Left ventricle myocardium inferior (tissue), 1 donor: ENCODE results near the gene TMPRSS4. TPM values are rescaled to one million over a fixed set of nuclear protein-coding genes. Genes with fewer than 3 reads are reported as not detected.

Experiments used
- DNase-seq: peaks from one replicate; pipeline ENCODE4 v3.0.0-alpha.2; 2020
- H3K27ac ChIP-seq: fragments of 200-600 bp; replicated peaks from 2 replicates; pipeline ENCODE4 v1.8.0; 2021
- H3K27me3 ChIP-seq: fragments of 200-600 bp; 2 replicates; pipeline ENCODE4 v1.8.0; 2021; ENCODE audit warnings: low read depth
- H3K36me3 ChIP-seq: fragments of 200-600 bp; 2 replicates; pipeline ENCODE4 v1.8.0; 2021
- H3K4me1 ChIP-seq: fragments of 200-600 bp; 2 replicates; pipeline ENCODE4 v1.8.0; 2021
- H3K4me3 ChIP-seq: fragments of 200-600 bp; 2 replicates; pipeline ENCODE4 v1.8.0; 2021; ENCODE audit warnings: mild to moderate bottlenecking, moderate library complexity
- H3K9me3 ChIP-seq: fragments of 200-600 bp; replicated peaks from 2 replicates; pipeline ENCODE4 v1.8.0; 2021
- intact Hi-C: fragments of 100-400 bp; cut with micrococcal nuclease; formaldehyde crosslinking; loops from one replicate; pipeline ENCODE4 v1.11.0; 2022
- total RNA-seq: library from RNA; stranded (reverse); fragmentation: NEBNext Ultra II Directional; extraction: Animal tissue kit (Norgen Biotek cat#: 25700); gene quantifications from one replicate; pipeline ENCODE4 v1.2.1, GENCODE V29; 2021
- TF ChIP-seq, protein P1 (sequence below): fragments of 200-600 bp; IDR thresholded peaks from 2 replicates; pipeline ENCODE4 v1.8.0; 2021; ENCODE audit warnings: antibody characterized with exemption, mild to moderate bottlenecking, borderline replicate concordance
- donor health status: DM: no; HTN: yes; CAD: no; lungs with severe emphysema.

Gene TMPRSS4
- total RNA-seq, 1 donor from 2014 or later: 0.30 TPM

- Histone ChIP-seq H3K4me1 (no peaks in the 10 kb centered on the region), H3K27ac (no peak overlapping the region), H3K36me3 (no peaks in the 10 kb centered on the region), H3K27me3 (peaks cover 2% of the 10 kb centered on the region), H3K9me3 (no peaks in the 10 kb centered on the region), H3K4me3 (no peak overlapping the region)
- no peak for DNase-seq
- intact Hi-C loops: loop anchor here (5.0 to 10.0 kb wide), 2 partner anchors 105 to 248 kb away; no protein-coding TSS in a partner anchor
- TF ChIP-seq, protein P1, sequence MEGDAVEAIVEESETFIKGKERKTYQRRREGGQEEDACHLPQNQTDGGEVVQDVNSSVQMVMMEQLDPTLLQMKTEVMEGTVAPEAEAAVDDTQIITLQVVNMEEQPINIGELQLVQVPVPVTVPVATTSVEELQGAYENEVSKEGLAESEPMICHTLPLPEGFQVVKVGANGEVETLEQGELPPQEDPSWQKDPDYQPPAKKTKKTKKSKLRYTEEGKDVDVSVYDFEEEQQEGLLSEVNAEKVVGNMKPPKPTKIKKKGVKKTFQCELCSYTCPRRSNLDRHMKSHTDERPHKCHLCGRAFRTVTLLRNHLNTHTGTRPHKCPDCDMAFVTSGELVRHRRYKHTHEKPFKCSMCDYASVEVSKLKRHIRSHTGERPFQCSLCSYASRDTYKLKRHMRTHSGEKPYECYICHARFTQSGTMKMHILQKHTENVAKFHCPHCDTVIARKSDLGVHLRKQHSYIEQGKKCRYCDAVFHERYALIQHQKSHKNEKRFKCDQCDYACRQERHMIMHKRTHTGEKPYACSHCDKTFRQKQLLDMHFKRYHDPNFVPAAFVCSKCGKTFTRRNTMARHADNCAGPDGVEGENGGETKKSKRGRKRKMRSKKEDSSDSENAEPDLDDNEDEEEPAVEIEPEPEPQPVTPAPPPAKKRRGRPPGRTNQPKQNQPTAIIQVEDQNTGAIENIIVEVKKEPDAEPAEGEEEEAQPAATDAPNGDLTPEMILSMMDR: no peak
Observed at GRCh38 chr11:118052581-118053206, 24.2 kb upstream of the TMPRSS4 start.

DNA sequence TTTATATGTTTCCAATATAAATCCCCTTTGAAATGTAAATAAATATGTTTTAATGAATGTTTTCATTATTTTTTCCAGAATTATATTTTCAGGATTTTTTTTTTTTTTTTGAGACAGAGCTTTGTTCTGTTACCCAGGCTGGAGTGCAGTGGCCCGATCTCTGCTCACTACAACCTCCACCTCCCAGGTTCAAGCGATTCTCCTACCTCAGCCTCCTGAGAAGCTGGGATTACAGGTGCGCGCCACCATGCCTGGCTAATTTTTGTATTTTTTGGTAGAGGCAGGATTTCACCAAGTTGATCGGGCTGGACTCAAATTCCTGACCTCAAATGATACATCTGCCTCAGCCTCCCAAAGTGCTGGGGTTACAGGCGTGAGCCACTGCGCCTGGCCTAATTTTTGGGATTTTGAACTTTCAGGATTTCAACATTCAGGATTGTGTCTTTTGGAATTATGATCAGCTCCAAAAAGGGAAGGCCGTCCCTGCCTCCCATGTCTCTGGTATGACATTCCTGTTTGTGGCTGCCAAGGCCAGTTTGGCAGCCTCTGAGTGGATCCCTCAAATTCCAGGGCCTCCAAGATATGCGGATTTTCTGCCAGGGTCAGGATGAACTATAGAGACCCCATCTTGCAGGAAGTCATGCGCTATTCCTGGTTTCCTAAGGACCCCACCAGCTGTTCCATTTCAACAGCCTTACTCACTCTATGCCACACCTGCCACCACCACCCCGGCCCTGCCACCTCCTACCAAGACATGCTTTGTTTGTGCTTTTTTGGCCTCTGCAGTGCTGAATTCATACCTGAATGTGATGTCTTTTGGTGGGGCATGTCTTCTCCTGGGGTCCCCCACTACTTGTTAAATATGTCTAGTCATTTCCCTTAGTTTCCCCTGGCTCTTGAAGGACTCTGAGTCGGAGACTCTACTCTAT is 21.9 kb upstream of the TMPRSS4 start:
- no peak overlapping the region for H3K27ac ChIP-seq
- no peaks in the 10 kb centered on the region for H3K9me3 ChIP-seq
- no peaks in the 10 kb centered on the region for H3K27me3 ChIP-seq
- H3K4me1 ChIP-seq: no peaks in the 10 kb centered on the region
- TF ChIP-seq, protein P1: no peak
- no peak for DNase-seq
- no peak overlapping the region for H3K4me3 ChIP-seq
- intact Hi-C loops: loop anchor here (5.0 to 10.0 kb wide), 2 partner anchors 108 to 250 kb away; no protein-coding TSS in a partner anchor
- H3K36me3 ChIP-seq: no peaks in the 10 kb centered on the region

DNA sequence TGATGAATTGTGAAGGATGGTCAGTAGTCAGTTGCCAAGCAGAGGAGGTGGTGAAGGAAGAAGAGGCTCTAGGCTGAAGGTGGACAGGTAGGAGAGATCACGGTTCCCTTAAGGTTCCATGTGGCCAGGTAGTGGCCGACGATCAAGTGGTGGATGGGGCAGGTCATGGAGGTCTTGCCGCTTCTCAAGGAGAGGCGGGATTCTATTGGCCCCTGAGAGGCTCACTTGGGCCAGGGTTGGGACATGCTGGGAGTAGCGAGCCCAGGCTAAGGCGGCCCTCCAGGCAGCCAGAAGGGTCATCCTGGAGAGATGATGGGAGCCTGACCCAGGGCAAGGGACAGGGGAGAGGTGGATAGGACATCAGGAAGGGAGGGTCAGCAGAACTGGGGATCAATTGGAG is 20.9 kb upstream of the TMPRSS4 start:
- Histone ChIP-seq H3K27ac (no peak overlapping the region), H3K36me3 (no peaks in the 10 kb centered on the region), H3K4me1 (peaks cover 6% of the 10 kb centered on the region), H3K9me3 (no peaks in the 10 kb centered on the region), H3K4me3 (no peak overlapping the region), H3K27me3 (no peaks in the 10 kb centered on the region)
- TF ChIP-seq, protein P1: no peak
- intact Hi-C loops: loop anchor here (10.0 kb wide), 1 partner anchor 251 kb away; no protein-coding TSS in a partner anchor
- DNase-seq: no peak

DNA sequence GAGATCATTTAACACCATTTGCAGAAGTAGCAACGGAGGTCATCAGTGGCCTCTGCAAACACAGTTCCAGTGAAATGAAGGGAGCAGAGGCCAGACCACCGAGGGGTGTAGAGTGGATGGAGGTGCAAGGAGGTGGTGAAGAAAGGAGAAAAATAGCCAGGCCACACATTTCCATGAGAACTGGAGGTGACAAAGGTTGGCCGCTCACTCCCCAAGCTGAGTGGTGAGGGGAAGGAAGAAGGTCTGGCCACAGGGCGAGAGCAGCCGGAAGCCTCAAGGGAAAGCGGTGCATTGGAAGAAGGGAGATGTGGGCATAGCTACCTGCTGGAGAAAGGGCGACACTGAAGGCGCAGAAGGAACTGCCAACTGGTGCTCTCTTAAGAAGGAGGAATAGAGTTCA is 20.1 kb upstream of the TMPRSS4 start:
- Histone ChIP-seq H3K27me3 (no peaks in the 10 kb centered on the region), H3K36me3 (no peaks in the 10 kb centered on the region), H3K4me3 (no peak overlapping the region), H3K4me1 (peaks cover 11% of the 10 kb centered on the region), H3K9me3 (no peaks in the 10 kb centered on the region), H3K27ac (no peak overlapping the region)
- intact Hi-C loops: loop anchor here (10.0 kb wide), 1 partner anchor 252 kb away; no protein-coding TSS in a partner anchor
- no peak for DNase-seq
- TF ChIP-seq, protein P1: no peak

GRCh38 chr11:118057251-118058145 is 19.4 kb upstream of the TMPRSS4 start:
- TF ChIP-seq, protein P1: no peak
- Histone ChIP-seq H3K27ac (no peak overlapping the region), H3K4me1 (peaks cover 11% of the 10 kb centered on the region), H3K36me3 (no peaks in the 10 kb centered on the region), H3K4me3 (no peak overlapping the region), H3K9me3 (no peaks in the 10 kb centered on the region), H3K27me3 (no peaks in the 10 kb centered on the region)
- intact Hi-C loops: loop anchor here (10.0 kb wide), 1 partner anchor 253 kb away; no protein-coding TSS in a partner anchor
- DNase-seq: no peak
